IPS-18a (cell line): ENCODE data around the gene SMCHD1.
"Not testable (repeated sequence)": the region's sequence is repeated elsewhere in the genome, so short reads cannot be mapped to it uniquely, and the experiment has no call there.

ENCODE experiments used
- H3K27ac ChIP-seq: one replicate; pipeline ENCODE4 v1.5.1; 2013; ENCODE audit warnings: low read length
- H3K27me3 ChIP-seq: one replicate; pipeline ENCODE4 v1.6.1; 2013; ENCODE audit warnings: mild to moderate bottlenecking, low read length; ENCODE audit not compliant: control insufficient read depth, insufficient read depth
- H3K36me3 ChIP-seq: one replicate; pipeline ENCODE4 v1.6.1; 2013; ENCODE audit warnings: low read depth, low read length; ENCODE audit not compliant: control insufficient read depth
- H3K4me1 ChIP-seq: one replicate; pipeline ENCODE4 v1.6.1; 2013; ENCODE audit warnings: low read depth, low read length; ENCODE audit not compliant: control insufficient read depth
- H3K4me3 ChIP-seq: one replicate; pipeline ENCODE4 v1.5.1; 2013; ENCODE audit warnings: low read length
- H3K9ac ChIP-seq: one replicate; pipeline ENCODE4 v1.6.1; 2013; ENCODE audit warnings: mild to moderate bottlenecking, low read length, moderate library complexity
- H3K9me3 ChIP-seq: one replicate; pipeline ENCODE4 v1.6.1; 2013; ENCODE audit warnings: low read depth, low read length; ENCODE audit not compliant: control insufficient read depth

SMCHD1 gene

GRCh38 chr18:2660849-2661248, 5.3 kb downstream of the SMCHD1 start:
- H3K9me3 ChIP-seq, H3K9ac ChIP-seq, H3K36me3 ChIP-seq, H3K4me1 ChIP-seq, H3K27me3 ChIP-seq, H3K4me3 ChIP-seq, H3K27ac ChIP-seq: not testable (repeated sequence)

- H3K9me3 ChIP-seq, H3K27me3 ChIP-seq, H3K4me1 ChIP-seq, H3K4me3 ChIP-seq, H3K9ac ChIP-seq, H3K27ac ChIP-seq: not testable (repeated sequence)
- H3K36me3 ChIP-seq, result peaks cover 10% of the 10 kb centered on the region
Measured at GRCh38 chr18:2662288-2662687, 6.8 kb downstream of the SMCHD1 start.

- peaks cover 12% of the 10 kb centered on the region for H3K36me3 ChIP-seq
- no peaks in the 10 kb centered on the region for H3K9me3 ChIP-seq
- H3K9ac ChIP-seq, result no peak overlapping the region
- H3K27ac ChIP-seq, result no peak overlapping the region
- no peaks in the 10 kb centered on the region for H3K4me1 ChIP-seq
- H3K27me3 ChIP-seq, result no peaks in the 10 kb centered on the region
- no peak overlapping the region for H3K4me3 ChIP-seq
Measured at GRCh38 chr18:2662990-2663389, 7.5 kb downstream of the SMCHD1 start.

- Histone ChIP-seq H3K9me3 (no peaks in the 10 kb centered on the region), H3K27me3 (no peaks in the 10 kb centered on the region), H3K36me3 (peaks cover 68% of the 10 kb centered on the region), H3K4me3 (no peak overlapping the region), H3K4me1 (no peaks in the 10 kb centered on the region), H3K9ac (no peak overlapping the region), H3K27ac (no peak overlapping the region)
Measured at GRCh38 chr18:2672410-2672809, 16.9 kb downstream of the SMCHD1 start.

- Histone ChIP-seq H3K4me1 (no peaks in the 10 kb centered on the region), H3K27ac (no peak overlapping the region), H3K27me3 (no peaks in the 10 kb centered on the region), H3K36me3 (peaks cover 67% of the 10 kb centered on the region), H3K9ac (no peak overlapping the region), H3K4me3 (no peak overlapping the region), H3K9me3 (no peaks in the 10 kb centered on the region)
Measured at GRCh38 chr18:2672872-2673271, 17.3 kb downstream of the SMCHD1 start.

- H3K9me3 ChIP-seq, H3K4me3 ChIP-seq, H3K27ac ChIP-seq, H3K27me3 ChIP-seq, H3K9ac ChIP-seq, H3K4me1 ChIP-seq: not testable (repeated sequence)
- H3K36me3 ChIP-seq, result peaks cover 28% of the 10 kb centered on the region
Measured at GRCh38 chr18:2678933-2679332, 23.4 kb downstream of the SMCHD1 start.

- no peaks in the 10 kb centered on the region for H3K9me3 ChIP-seq
- no peak overlapping the region for H3K9ac ChIP-seq
- H3K27ac ChIP-seq, result no peak overlapping the region
- no peak overlapping the region for H3K4me3 ChIP-seq
- no peaks in the 10 kb centered on the region for H3K4me1 ChIP-seq
- no peaks in the 10 kb centered on the region for H3K27me3 ChIP-seq
- H3K36me3 ChIP-seq, result peaks cover 19% of the 10 kb centered on the region
Measured at GRCh38 chr18:2680216-2680792, 24.8 kb downstream of the SMCHD1 start.

GRCh38 chr18:2681993-2682603, 26.6 kb downstream of the SMCHD1 start:
- no peak overlapping the region for H3K9ac ChIP-seq
- H3K4me3 ChIP-seq, result no peak overlapping the region
- H3K27me3 ChIP-seq, result no peaks in the 10 kb centered on the region
- no peaks in the 10 kb centered on the region for H3K4me1 ChIP-seq
- no peak overlapping the region for H3K27ac ChIP-seq
- peaks cover 10% of the 10 kb centered on the region for H3K36me3 ChIP-seq
- peaks cover 4% of the 10 kb centered on the region for H3K9me3 ChIP-seq

- H3K4me3 ChIP-seq, result no peak overlapping the region
- H3K4me1 ChIP-seq, result no peaks in the 10 kb centered on the region
- no peak overlapping the region for H3K27ac ChIP-seq
- peaks cover 11% of the 10 kb centered on the region for H3K36me3 ChIP-seq
- no peaks in the 10 kb centered on the region for H3K27me3 ChIP-seq
- no peak overlapping the region for H3K9ac ChIP-seq
- peaks cover 4% of the 10 kb centered on the region for H3K9me3 ChIP-seq
Measured at GRCh38 chr18:2683055-2683454, 27.5 kb downstream of the SMCHD1 start.

- Histone ChIP-seq H3K4me1 (no peaks in the 10 kb centered on the region), H3K36me3 (peaks cover 33% of the 10 kb centered on the region), H3K9me3 (peaks cover 4% of the 10 kb centered on the region), H3K27me3 (no peaks in the 10 kb centered on the region), H3K27ac (no peak overlapping the region), H3K9ac (no peak overlapping the region), H3K4me3 (no peak overlapping the region)
Measured at GRCh38 chr18:2686349-2686968, 30.9 kb downstream of the SMCHD1 start.

GRCh38 chr18:2687390-2688001, 32.0 kb downstream of the SMCHD1 start:
- peaks cover 41% of the 10 kb centered on the region for H3K36me3 ChIP-seq
- H3K4me1 ChIP-seq, result no peaks in the 10 kb centered on the region
- no peak overlapping the region for H3K9ac ChIP-seq
- peaks cover 4% of the 10 kb centered on the region for H3K9me3 ChIP-seq
- no peak overlapping the region for H3K27ac ChIP-seq
- no peak overlapping the region for H3K4me3 ChIP-seq
- H3K27me3 ChIP-seq, result no peaks in the 10 kb centered on the region

GRCh38 chr18:2692508-2692907, 37.0 kb downstream of the SMCHD1 start:
- Histone ChIP-seq H3K9me3 (no peaks in the 10 kb centered on the region), H3K4me1 (no peaks in the 10 kb centered on the region), H3K36me3 (peaks cover 65% of the 10 kb centered on the region), H3K9ac (no peak overlapping the region), H3K27me3 (no peaks in the 10 kb centered on the region), H3K4me3 (no peak overlapping the region), H3K27ac (no peak overlapping the region)
